H9 (cell line): ENCODE results near the gene HIP1R. TPM values are rescaled to one million over a fixed set of nuclear protein-coding genes. Genes with fewer than 3 reads are reported as not detected.

Experiments used
- DNase-seq: peaks from one replicate; pipeline ENCODE4 v3.0.0-alpha.2; 2017
- H2AFZ ChIP-seq: one replicate; pipeline ENCODE4 v1.6.1; 2013; ENCODE audit warnings: mild to moderate bottlenecking, low read length, control low read depth, moderate library complexity
- H2AK5ac ChIP-seq: 2 replicates; pipeline ENCODE4 v1.6.1; 2013; ENCODE audit warnings: low read length, control low read depth, mixed read lengths; ENCODE audit not compliant: insufficient read length
- H2BK120ac ChIP-seq: one replicate; pipeline ENCODE4 v1.6.1; 2013; ENCODE audit warnings: low read depth, mild to moderate bottlenecking, low read length, control low read depth, inconsistent platforms; ENCODE audit not compliant: poor library complexity, severe bottlenecking
- H2BK12ac ChIP-seq: 2 replicates; pipeline ENCODE4 v1.6.1; 2013; ENCODE audit warnings: low read length, control low read depth, mixed read lengths, low read depth; ENCODE audit not compliant: insufficient read length
- H2BK15ac ChIP-seq: 2 replicates; pipeline ENCODE4 v1.6.1; 2013; ENCODE audit warnings: low read depth, low read length, control low read depth
- H2BK20ac ChIP-seq: one replicate; pipeline ENCODE4 v1.6.1; 2013; ENCODE audit warnings: low read depth, mild to moderate bottlenecking, low read length, control low read depth, inconsistent platforms; ENCODE audit not compliant: poor library complexity, severe bottlenecking
- H2BK5ac ChIP-seq: 2 replicates; pipeline ENCODE4 v1.6.1; 2013; ENCODE audit warnings: low read length, control low read depth, mixed read lengths; ENCODE audit not compliant: insufficient read length
- H3K14ac ChIP-seq: 2 replicates; pipeline ENCODE4 v1.6.1; 2013; ENCODE audit warnings: low read length, control low read depth; ENCODE audit not compliant: insufficient read depth
- H3K18ac ChIP-seq: 2 replicates; pipeline ENCODE4 v1.6.1; 2013; ENCODE audit warnings: low read depth, mild to moderate bottlenecking, mixed read lengths, low read length, control low read depth; ENCODE audit not compliant: insufficient read length
- H3K23ac ChIP-seq: 2 replicates; pipeline ENCODE4 v1.6.1; 2013; ENCODE audit warnings: low read length, control low read depth, mixed read lengths, low read depth; ENCODE audit not compliant: insufficient read length
- H3K23me2 ChIP-seq: 2 replicates; pipeline ENCODE4 v1.6.1; 2013; ENCODE audit warnings: low read depth, mild to moderate bottlenecking, mixed read lengths, low read length, control low read depth; ENCODE audit not compliant: insufficient read length, poor library complexity, severe bottlenecking
- H3K27ac ChIP-seq: 2 replicates; pipeline ENCODE4 v1.5.1; 2013; ENCODE audit warnings: low read length, control low read depth, mixed read lengths, low read depth; ENCODE audit not compliant: insufficient read length
- H3K27me3 ChIP-seq: 2 replicates; pipeline ENCODE4 v1.6.1; 2013; ENCODE audit warnings: low read length, control low read depth, inconsistent platforms; ENCODE audit not compliant: insufficient read depth
- H3K4ac ChIP-seq: 2 replicates; pipeline ENCODE4 v1.6.1; 2013; ENCODE audit warnings: low read depth, mild to moderate bottlenecking, control low read depth, inconsistent platforms, low read length, moderate library complexity
- H3K4me1 ChIP-seq: 2 replicates; pipeline ENCODE4 v1.6.1; 2013; ENCODE audit warnings: low read length, control low read depth, inconsistent platforms; ENCODE audit not compliant: insufficient read depth
- H3K4me2 ChIP-seq: 2 replicates; pipeline ENCODE4 v1.6.1; 2013; ENCODE audit warnings: low read length, control low read depth, mixed read lengths; ENCODE audit not compliant: insufficient read length, insufficient read depth
- H3K56ac ChIP-seq: 2 replicates; pipeline ENCODE4 v1.6.1; 2013; ENCODE audit warnings: low read depth, mild to moderate bottlenecking, mixed read lengths, low read length, control low read depth; ENCODE audit not compliant: insufficient read length
- H3K79me1 ChIP-seq: 2 replicates; pipeline ENCODE4 v1.6.1; 2013; ENCODE audit warnings: low read depth, mild to moderate bottlenecking, moderate library complexity, low read length, control low read depth, inconsistent platforms; ENCODE audit not compliant: insufficient read depth, poor library complexity, severe bottlenecking
- H3K79me2 ChIP-seq: 2 replicates; pipeline ENCODE4 v1.6.1; 2013; ENCODE audit warnings: low read length, control low read depth, inconsistent platforms; ENCODE audit not compliant: insufficient read depth
- H3K9ac ChIP-seq: 2 replicates; pipeline ENCODE4 v1.6.1; 2013; ENCODE audit warnings: low read length, control low read depth, mixed read lengths; ENCODE audit not compliant: insufficient read length; ENCODE audit errors: extremely low read depth
- H3K9me3 ChIP-seq: one replicate; pipeline ENCODE4 v1.6.1; 2013; ENCODE audit warnings: low read depth, low read length, inconsistent platforms; ENCODE audit not compliant: control insufficient read depth
- H3T11ph ChIP-seq: one replicate; pipeline ENCODE4 v1.6.1; 2013; ENCODE audit warnings: mild to moderate bottlenecking, low read length, control low read depth, inconsistent platforms
- H4K20me1 ChIP-seq: one replicate; pipeline ENCODE4 v1.6.1; 2013; ENCODE audit not compliant: control insufficient read depth, insufficient read length, insufficient read depth
- H4K5ac ChIP-seq: 2 replicates; pipeline ENCODE4 v1.6.1; 2013; ENCODE audit warnings: low read depth, mild to moderate bottlenecking, mixed read lengths, low read length, control low read depth; ENCODE audit not compliant: insufficient read length
- H4K8ac ChIP-seq: replicated peaks from 2 replicates; pipeline ENCODE4 v1.6.1; 2013; ENCODE audit warnings: low read length, control low read depth, mixed read lengths, low read depth; ENCODE audit not compliant: insufficient read length
- H4K91ac ChIP-seq: 2 replicates; pipeline ENCODE4 v1.6.1; 2013; ENCODE audit warnings: low read depth, mild to moderate bottlenecking, moderate library complexity, mixed read lengths, low read length, control low read depth; ENCODE audit not compliant: insufficient read length
- H3K27ac Mint-ChIP-seq, 3 experiments: 2 replicates in 2 of 3; 3 replicates in 1 of 3; pipeline ENCODE4 v1.8.0; 2020 to 2021; ENCODE audit warnings: mixed read lengths in 3 of 3, mild to moderate bottlenecking in 1 of 3, moderate library complexity in 1 of 3
- H3K27me3 Mint-ChIP-seq: 2 replicates; pipeline ENCODE4 v1.8.0; 2021; ENCODE audit warnings: low read depth, mild to moderate bottlenecking, moderate library complexity, mixed read lengths
- H3K36me3 Mint-ChIP-seq, 3 experiments: 2 replicates in 2 of 3; 3 replicates in 1 of 3; pipeline ENCODE4 v1.8.0; 2020 to 2021; ENCODE audit warnings: low read depth in 3 of 3, mixed read lengths in 3 of 3; ENCODE audit not compliant: insufficient read depth in 1 of 3
- H3K4me1 Mint-ChIP-seq, 2 experiments: 2 replicates each; pipeline ENCODE4 v1.8.0; 2020; ENCODE audit warnings: mixed read lengths in 2 of 2
- H3K4me3 Mint-ChIP-seq, 2 experiments: 2 replicates in 1 of 2; 3 replicates in 1 of 2; pipeline ENCODE4 v1.8.0; 2020 to 2021; ENCODE audit warnings: mild to moderate bottlenecking in 2 of 2, mixed read lengths in 2 of 2, moderate library complexity in 1 of 2
- H3K9me3 Mint-ChIP-seq, 2 experiments: 2 replicates in 1 of 2; 3 replicates in 1 of 2; pipeline ENCODE4 v1.8.0; 2020; ENCODE audit warnings: mild to moderate bottlenecking in 2 of 2, mixed read lengths in 2 of 2, moderate library complexity in 1 of 2
- CTCF ChIP-seq: fragments of 200-600 bp; sonication (generic); conservative IDR thresholded peaks from 3 replicates; pipeline ENCODE4 v1.8.0; 2021; ENCODE audit warnings: antibody characterized with exemption, mild to moderate bottlenecking
- WGBS: extraction: QIAGEN DNeasy Blood & Tissue Kit; methylation state at CpG from one replicate; pipeline ENCODE4 v1.1.7; 2013; ENCODE audit warnings: missing lambda C conversion rate, low lambda C conversion rate, mixed read lengths; ENCODE audit not compliant: insufficient read length; ENCODE audit errors: extremely low coverage; 5-methylcytosine and 5-hydroxymethylcytosine counted together
- total RNA-seq: library from RNA; stranded (reverse); gene quantifications from 2 replicates; pipeline ENCODE4 v1.2.1, GENCODE V29; 2021

Gene HIP1R
- total RNA-seq, 1 experiment from 2014 or later = 17.4 TPM

GRCh38 chr12:122884091-122884826 is 49.0 kb downstream of the HIP1R start:
- Histone ChIP-seq H3K27ac (no peak overlapping the region), H3K27me3 (peaks cover 7% of the 10 kb centered on the region; the same call in 1 of the 2 replicates), H3K9ac (no peak overlapping the region), H4K8ac (no peak overlapping the region), H3K79me2 (0 out of 2 replicates have a peak, but pooled peaks cover 2% of the 10 kb centered on the region), H4K5ac (no peak overlapping the region), H2AFZ (no peak overlapping the region), H3K23ac (no peak overlapping the region), H2BK5ac (no peak overlapping the region), H3K4me2 (no peak overlapping the region), H3T11ph (no peak overlapping the region), H4K91ac (no peak overlapping the region), H3K18ac (no peak overlapping the region), H2BK15ac (no peak overlapping the region), H2AK5ac (no peak overlapping the region), H3K56ac (no peak overlapping the region), H2BK120ac (no peak overlapping the region), H3K14ac (no peak overlapping the region), H3K79me1 (peaks cover 2% of the 10 kb centered on the region), H3K4me1 (peaks cover 6% of the 10 kb centered on the region), H4K20me1 (no peaks in the 10 kb centered on the region), H3K23me2 (no peaks in the 10 kb centered on the region), H3K4ac (no peak overlapping the region), H3K9me3 (no peaks in the 10 kb centered on the region), H2BK20ac (no peak overlapping the region), H2BK12ac (no peak overlapping the region)
- no peaks in the 10 kb centered on the region for H3K9me3 Mint-ChIP-seq
- no CpG with 5 or more reads among the region's 6 CpGs for WGBS
- no peaks in the 10 kb centered on the region for H3K36me3 Mint-ChIP-seq
- no peak for TF ChIP-seq CTCF
- peaks cover 31 to 49% of the 10 kb centered on the region in 2 experiments for H3K4me1 Mint-ChIP-seq
- H3K4me3 Mint-ChIP-seq = no peak overlapping the region
- peaks cover 98% of the 10 kb centered on the region for H3K27me3 Mint-ChIP-seq
- no peak overlapping the region for H3K27ac Mint-ChIP-seq
- no peak for DNase-seq
